Neural cell (in vitro differentiated cells): ENCODE measurements around the gene ENKUR.

Experiments used
- CTCF ChIP-seq: fragments of 450-650 bp; IDR thresholded peaks from 2 replicates; pipeline ENCODE4 v1.5.1; 2014; ENCODE audit warnings: antibody characterized with exemption, mild to moderate bottlenecking, moderate library complexity; ENCODE audit not compliant: poor library complexity, severe bottlenecking
- EP300 ChIP-seq: fragments of 450-650 bp; conservative IDR thresholded peaks from 2 replicates; pipeline ENCODE4 v1.6.1; 2014; ENCODE audit warnings: antibody characterized with exemption, mild to moderate bottlenecking, moderate library complexity; ENCODE audit not compliant: poor library complexity, severe bottlenecking
- EZH2 ChIP-seq: fragments of 200-600, 300-800 bp; shearing (Covaris generic), sonication (generic); IDR thresholded peaks from 2 replicates; pipeline ENCODE4 v1.6.1; 2014; ENCODE audit warnings: antibody characterized with exemption, low read length, borderline replicate concordance, mild to moderate bottlenecking; ENCODE audit not compliant: insufficient read depth, poor library complexity, severe bottlenecking
- MXI1 ChIP-seq: fragments of 450-650 bp; conservative IDR thresholded peaks from 2 replicates; pipeline ENCODE4 v1.6.1; 2014; ENCODE audit warnings: antibody characterized with exemption, mild to moderate bottlenecking; ENCODE audit not compliant: poor library complexity, severe bottlenecking
- POLR2AphosphoS5 ChIP-seq: IDR thresholded peaks from 2 replicates; pipeline ENCODE4 v1.6.1; 2012
- RAD21 ChIP-seq: fragments of 450-650 bp; conservative IDR thresholded peaks from 2 replicates; pipeline ENCODE4 v1.6.1; 2014; ENCODE audit warnings: antibody characterized with exemption, mild to moderate bottlenecking, moderate library complexity
- REST ChIP-seq: IDR thresholded peaks from 2 replicates; pipeline ENCODE4 v1.6.1; 2012; ENCODE audit warnings: borderline replicate concordance
- SMC3 ChIP-seq: fragments of 450-650 bp; conservative IDR thresholded peaks from 2 replicates; pipeline ENCODE4 v1.6.1; 2014; ENCODE audit warnings: antibody characterized with exemption, mild to moderate bottlenecking, moderate library complexity; ENCODE audit not compliant: poor library complexity
- TAF1 ChIP-seq: IDR thresholded peaks from 2 replicates; pipeline ENCODE4 v1.6.1; 2012; ENCODE audit warnings: low read depth

- no peak for TF ChIP-seq EZH2
- no peak for TF ChIP-seq CTCF
- no peak for TF ChIP-seq POLR2AphosphoS5
- TF ChIP-seq REST: no peak
- TF ChIP-seq MXI1: no peak
- TF ChIP-seq SMC3: no peak
- TF ChIP-seq RAD21: no peak
- TF ChIP-seq EP300: no peak
- TF ChIP-seq TAF1: no peak
Measured at GRCh38 chr10:24966962-24967481, 48.9 kb downstream of the ENKUR start.
